ENCODE results near the gene COG3. TPM values are rescaled to one million over a fixed set of nuclear protein-coding genes. Genes with fewer than 3 reads are reported as not detected.

Gene COG3
- total RNA-seq, 1 experiment from 2014 or later: 17.7 TPM

DNA sequence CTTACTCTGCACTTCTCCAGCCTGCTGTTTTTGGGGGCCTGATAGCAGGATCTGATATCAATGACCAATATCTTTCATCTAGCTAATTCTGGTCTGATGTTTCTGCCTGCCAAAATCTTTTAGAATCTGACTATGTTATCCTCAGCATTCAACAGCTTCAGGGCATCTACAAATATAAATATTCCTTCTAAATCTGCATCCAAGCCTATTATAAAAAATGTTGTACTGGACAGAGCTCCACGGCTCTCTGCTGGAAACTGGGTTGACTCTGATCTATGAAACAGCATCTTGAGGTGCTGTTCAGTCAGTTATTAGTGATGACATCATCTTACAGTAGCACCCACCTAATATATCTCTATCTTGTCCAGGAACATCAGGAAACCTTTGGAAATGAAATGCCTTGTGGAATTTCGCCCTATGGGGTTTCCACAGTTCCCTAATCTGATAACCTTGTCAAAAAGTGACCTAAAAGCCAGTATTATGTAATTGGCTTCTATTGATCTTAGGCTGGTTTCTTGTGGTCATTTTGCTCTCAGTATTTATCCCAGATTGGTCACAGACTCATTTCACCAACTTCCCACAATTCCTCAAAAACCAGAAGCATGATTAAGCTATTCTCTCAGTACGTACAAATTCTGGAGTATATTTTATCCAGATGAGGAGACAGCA lies 117.8 kb downstream of the COG3 start:
- H3K36me3 ChIP-seq (replicated peaks; ENCODE audit: control insufficient read depth, insufficient read depth, low read length): no peaks in the 10 kb centered on the region
- DNase-seq: no peak
- H3K4me3 ChIP-seq (ENCODE audit: insufficient read depth, low read depth, low read length): no peak overlapping the region
- H3K27me3 ChIP-seq (ENCODE audit: control insufficient read depth, insufficient read depth, low read length): peaks cover 13% of the 10 kb centered on the region

DNA sequence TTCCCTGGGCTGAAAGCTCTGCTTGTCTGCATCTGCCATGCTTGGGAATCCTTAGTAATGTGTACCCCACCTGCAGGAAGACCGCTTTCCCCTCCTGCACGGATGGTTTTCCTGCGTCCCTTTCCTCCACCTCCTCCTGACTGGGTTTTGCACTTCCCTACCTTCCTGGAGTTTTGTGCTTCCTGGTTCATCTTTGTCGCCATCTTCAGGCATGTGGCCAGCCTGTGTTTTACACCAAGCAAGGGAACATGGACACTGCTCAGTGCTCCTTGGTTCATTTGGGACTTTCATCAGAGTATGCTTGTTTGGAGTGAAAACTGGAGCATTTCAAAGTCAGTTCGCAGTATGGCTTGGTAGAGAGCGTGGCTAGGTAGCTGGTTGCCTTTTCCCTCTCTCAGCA lies 120.1 kb downstream of the COG3 start:
- no peak overlapping the region for H3K4me3 ChIP-seq (ENCODE audit: insufficient read depth, low read depth, low read length)
- peak; percentile 59 for DNase-seq
- peaks cover 3% of the 10 kb centered on the region; the same call in 1 of the 2 replicates for H3K27me3 ChIP-seq (ENCODE audit: control insufficient read depth, insufficient read depth, low read length)
- no peaks in the 10 kb centered on the region for H3K36me3 ChIP-seq (replicated peaks; ENCODE audit: control insufficient read depth, insufficient read depth, low read length)

Other genes starting within 250 kb of the COG3 start
- gene TPT1, start 123.8 kb upstream of the COG3 start, total RNA-seq (2014; rRNA removed; shearing (Covaris generic)): 1,060 and 1,417 TPM in 2 replicates
- gene SLC25A30, start 46.6 kb upstream of the COG3 start, total RNA-seq (2014; rRNA removed; shearing (Covaris generic)): 1.0 and 2.2 TPM in 2 replicates
- not detected in 2 replicates for gene ERICH6B, start 150.8 kb downstream of the COG3 start, total RNA-seq (2014; rRNA removed; shearing (Covaris generic))
- gene CBY2, start 237.4 kb downstream of the COG3 start, total RNA-seq (2014; rRNA removed; shearing (Covaris generic)): 0.62 and 3.0 TPM in 2 replicates